ENCODE measurements around the gene XPR1.

XPR1 gene

DNA sequence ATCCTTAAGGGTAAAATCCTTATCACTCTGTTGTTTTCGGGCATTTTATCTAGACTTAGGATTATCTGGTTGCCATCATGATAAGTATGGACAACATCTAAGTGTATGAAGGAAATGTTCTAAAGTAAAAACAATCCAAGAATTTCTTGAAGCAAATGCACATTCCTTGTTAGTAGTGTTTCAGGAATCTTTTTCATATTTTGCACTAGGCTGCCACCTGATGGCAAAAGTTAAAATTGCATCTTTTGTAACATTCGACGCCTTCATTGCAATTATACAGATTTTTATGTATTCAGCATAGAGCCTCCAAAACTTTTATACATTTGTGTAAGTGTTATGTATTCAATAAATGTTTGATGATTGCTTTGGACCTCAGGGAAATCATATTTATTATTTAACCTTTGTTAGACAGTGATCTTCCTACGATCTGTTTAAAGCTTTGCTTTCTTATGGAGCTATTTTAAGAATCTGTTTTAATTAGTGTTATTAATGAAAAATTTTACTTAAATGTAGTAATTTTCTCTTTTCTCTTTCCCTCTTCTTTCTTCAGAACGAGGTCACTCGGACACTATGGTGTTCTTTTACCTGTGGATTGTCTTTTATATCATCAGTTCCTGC, 231.4 kb downstream of the XPR1 start:
- peaks cover 7% of the 10 kb centered on the region for H3K9me3 Mint-ChIP-seq
- H3K27ac Mint-ChIP-seq = no peak overlapping the region
- H3K27me3 Mint-ChIP-seq (ENCODE audit: low read depth, poor library complexity) = peaks cover 2% of the 10 kb centered on the region
- TF ChIP-seq, protein P1, sequence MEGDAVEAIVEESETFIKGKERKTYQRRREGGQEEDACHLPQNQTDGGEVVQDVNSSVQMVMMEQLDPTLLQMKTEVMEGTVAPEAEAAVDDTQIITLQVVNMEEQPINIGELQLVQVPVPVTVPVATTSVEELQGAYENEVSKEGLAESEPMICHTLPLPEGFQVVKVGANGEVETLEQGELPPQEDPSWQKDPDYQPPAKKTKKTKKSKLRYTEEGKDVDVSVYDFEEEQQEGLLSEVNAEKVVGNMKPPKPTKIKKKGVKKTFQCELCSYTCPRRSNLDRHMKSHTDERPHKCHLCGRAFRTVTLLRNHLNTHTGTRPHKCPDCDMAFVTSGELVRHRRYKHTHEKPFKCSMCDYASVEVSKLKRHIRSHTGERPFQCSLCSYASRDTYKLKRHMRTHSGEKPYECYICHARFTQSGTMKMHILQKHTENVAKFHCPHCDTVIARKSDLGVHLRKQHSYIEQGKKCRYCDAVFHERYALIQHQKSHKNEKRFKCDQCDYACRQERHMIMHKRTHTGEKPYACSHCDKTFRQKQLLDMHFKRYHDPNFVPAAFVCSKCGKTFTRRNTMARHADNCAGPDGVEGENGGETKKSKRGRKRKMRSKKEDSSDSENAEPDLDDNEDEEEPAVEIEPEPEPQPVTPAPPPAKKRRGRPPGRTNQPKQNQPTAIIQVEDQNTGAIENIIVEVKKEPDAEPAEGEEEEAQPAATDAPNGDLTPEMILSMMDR (IDR thresholded peaks at IDR 0.05) = peak; percentile 66
- DNase-seq = peak; percentile 33
- no peak overlapping the region for H3K4me3 Mint-ChIP-seq
- H3K4me1 Mint-ChIP-seq = no peaks in the 10 kb centered on the region
- peaks cover 26% of the 10 kb centered on the region for H3K36me3 Mint-ChIP-seq (ENCODE audit: low read depth)

DNA sequence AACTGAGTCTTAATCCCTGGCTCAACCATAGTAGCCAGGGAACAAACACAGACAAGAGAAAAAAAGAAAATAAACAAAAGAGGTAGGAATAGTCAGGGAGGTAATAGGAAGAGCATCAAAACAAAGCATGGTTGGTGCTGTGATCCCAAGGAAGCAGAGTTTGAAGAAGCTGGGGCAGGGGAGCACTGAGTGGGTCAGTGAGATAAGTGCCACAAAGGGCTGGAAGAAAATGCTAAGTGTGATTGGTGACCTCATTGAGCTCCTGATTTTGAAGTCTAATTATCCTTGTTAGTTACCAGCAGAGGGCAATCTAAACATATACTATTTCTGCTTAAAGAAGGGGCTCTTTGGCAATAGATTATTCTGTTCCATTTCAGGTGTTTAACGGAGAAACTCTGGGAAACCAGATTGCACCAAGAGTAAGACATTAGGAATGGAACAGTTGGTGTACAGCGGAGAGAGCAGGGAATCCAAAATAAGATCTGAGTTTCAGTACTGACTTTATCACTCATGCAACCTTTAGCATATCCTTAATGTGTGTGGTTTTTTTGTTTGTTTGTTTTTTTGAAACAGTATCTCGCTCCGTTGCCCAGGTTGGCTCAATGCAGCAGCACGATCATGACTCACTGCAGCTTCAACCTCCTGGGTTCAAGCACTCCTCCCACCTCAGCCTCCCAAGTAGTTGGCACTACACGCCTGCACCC, 250.1 kb downstream of the XPR1 start:
- Mint-ChIP-seq H3K4me3 (no peak overlapping the region), H3K36me3 (ENCODE audit: low read depth) (peaks cover 9% of the 10 kb centered on the region), H3K27ac (no peak overlapping the region), H3K4me1 (peaks cover 5% of the 10 kb centered on the region), H3K27me3 (ENCODE audit: low read depth, poor library complexity) (no peaks in the 10 kb centered on the region), H3K9me3 (no peaks in the 10 kb centered on the region)
- TF ChIP-seq, protein P1 (IDR thresholded peaks at IDR 0.05) = peak; percentile 42
- DNase-seq = no peak

DNA sequence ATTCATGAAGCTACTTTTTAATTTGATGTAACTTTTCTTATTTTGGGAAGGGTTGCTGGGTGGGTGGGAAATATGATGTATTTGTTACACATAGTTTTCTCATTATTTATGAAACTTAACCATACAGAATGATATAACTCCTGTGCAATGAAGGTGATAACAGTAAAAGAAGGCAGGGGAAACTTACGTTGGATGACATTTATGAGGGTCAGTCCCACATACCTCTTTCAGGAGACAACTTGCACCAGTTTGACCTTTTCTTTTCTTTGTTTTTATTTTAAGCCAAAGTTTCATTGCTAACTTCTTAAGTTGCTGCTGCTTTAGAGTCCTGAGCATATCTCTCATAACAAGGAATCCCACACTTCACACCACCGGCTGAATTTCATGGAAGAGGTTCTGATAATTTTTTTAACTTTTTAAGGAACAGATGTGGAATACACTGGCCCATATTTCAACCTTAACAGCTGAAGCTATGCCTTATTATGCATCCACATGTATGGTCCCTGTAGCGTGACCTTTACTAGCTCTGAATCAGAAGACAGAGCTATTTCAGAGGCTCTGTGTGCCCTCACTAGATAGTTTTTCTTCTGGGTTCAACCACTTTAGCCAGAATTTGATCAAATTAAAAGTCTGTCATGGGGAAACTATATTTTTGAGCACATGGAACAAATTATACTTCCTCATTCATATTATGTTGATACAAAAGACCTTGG, 252.9 kb downstream of the XPR1 start:
- Mint-ChIP-seq H3K36me3 (ENCODE audit: low read depth) (peaks cover 15% of the 10 kb centered on the region), H3K4me3 (no peak overlapping the region), H3K27ac (no peak overlapping the region), H3K4me1 (peaks cover 5% of the 10 kb centered on the region), H3K9me3 (no peaks in the 10 kb centered on the region), H3K27me3 (ENCODE audit: low read depth, poor library complexity) (no peaks in the 10 kb centered on the region)
- TF ChIP-seq, protein P1 (IDR thresholded peaks at IDR 0.05) = no peak
- no peak for DNase-seq

DNA sequence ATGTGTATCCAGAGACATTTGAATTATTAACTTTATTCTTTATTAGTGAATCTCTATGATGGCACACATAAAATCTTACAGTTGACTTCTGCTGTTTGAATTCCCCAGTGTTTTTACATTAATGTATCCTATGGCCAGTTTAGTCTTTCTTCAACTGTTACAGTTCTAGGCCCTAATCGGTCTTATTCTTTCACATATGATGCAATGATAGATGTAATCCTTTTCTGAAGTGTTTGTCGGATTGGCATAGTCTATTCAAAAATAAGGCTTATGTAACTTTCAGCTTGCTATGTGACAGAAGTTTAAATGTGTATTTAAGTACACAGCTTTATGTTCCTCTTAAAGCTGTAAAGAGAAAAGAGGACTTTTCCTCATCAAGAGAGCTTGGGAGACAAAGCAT, 254.5 kb downstream of the XPR1 start:
- peaks cover 15% of the 10 kb centered on the region for H3K36me3 Mint-ChIP-seq (ENCODE audit: low read depth)
- no peak overlapping the region for H3K4me3 Mint-ChIP-seq
- no peak overlapping the region for H3K27ac Mint-ChIP-seq
- DNase-seq = no peak
- TF ChIP-seq, protein P1 (IDR thresholded peaks at IDR 0.05) = no peak
- H3K4me1 Mint-ChIP-seq = peaks cover 5% of the 10 kb centered on the region
- H3K9me3 Mint-ChIP-seq = no peaks in the 10 kb centered on the region
- H3K27me3 Mint-ChIP-seq (ENCODE audit: low read depth, poor library complexity) = no peaks in the 10 kb centered on the region

DNA sequence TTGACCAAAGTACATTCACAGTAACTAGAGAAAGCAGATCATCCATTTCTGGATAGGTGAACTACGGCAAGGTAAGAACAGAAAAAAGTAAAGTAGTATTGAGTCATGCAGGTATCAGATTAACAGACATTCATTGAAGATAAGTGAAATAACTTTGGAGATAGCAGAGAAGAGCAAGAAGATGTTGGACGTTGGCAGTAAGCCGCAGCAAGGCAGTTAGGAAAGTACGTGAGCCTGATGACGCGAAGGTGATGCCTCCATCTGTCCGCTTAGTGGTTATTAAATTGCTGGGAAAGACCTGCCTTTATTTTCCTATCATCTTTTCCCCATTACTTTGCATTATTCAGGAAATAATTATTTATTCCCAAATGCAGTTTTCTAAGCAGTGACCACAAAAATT, 256.0 kb downstream of the XPR1 start:
- Mint-ChIP-seq H3K27me3 (ENCODE audit: low read depth, poor library complexity) (no peaks in the 10 kb centered on the region), H3K27ac (no peak overlapping the region), H3K4me3 (no peak overlapping the region), H3K4me1 (peaks cover 3% of the 10 kb centered on the region), H3K9me3 (no peaks in the 10 kb centered on the region), H3K36me3 (ENCODE audit: low read depth) (peaks cover 15% of the 10 kb centered on the region)
- TF ChIP-seq, protein P1 (IDR thresholded peaks at IDR 0.05) = no peak
- DNase-seq = no peak
